GM10847 (cell line): ENCODE data around the gene PLCE1.

Source experiments
- POLR2A ChIP-seq: IDR thresholded peaks from 2 replicates; pipeline ENCODE4 v1.6.1; 2011; ENCODE audit not compliant: insufficient read length; ENCODE audit errors: extremely low read depth

PLCE1 gene

GRCh38 chr10:93993782-93994437, at the start of gene PLCE1:
Gene PLCE1 (plus strand): TSS chr10:93993931. CDS start chr10:94031047, 37,116 bp downstream.
- TF ChIP-seq POLR2A, result no peak

GRCh38 chr10:93945819-93946218, 47.9 kb upstream of the PLCE1 start:
- no peak for TF ChIP-seq POLR2A

- no peak for TF ChIP-seq POLR2A
Measured at GRCh38 chr10:93947055-93947454, 46.7 kb upstream of the PLCE1 start.

GRCh38 chr10:93947524-93947923, 46.2 kb upstream of the PLCE1 start:
- no peak for TF ChIP-seq POLR2A

GRCh38 chr10:93951905-93952304, 41.8 kb upstream of the PLCE1 start:
- TF ChIP-seq POLR2A, result no peak

- TF ChIP-seq POLR2A, result no peak
Measured at GRCh38 chr10:93954299-93954698, 39.4 kb upstream of the PLCE1 start.

GRCh38 chr10:93954726-93955363, 38.9 kb upstream of the PLCE1 start:
- no peak for TF ChIP-seq POLR2A

GRCh38 chr10:93958834-93959233, 34.9 kb upstream of the PLCE1 start:
- TF ChIP-seq POLR2A, result no peak

GRCh38 chr10:93962973-93963372, 30.8 kb upstream of the PLCE1 start:
- no peak for TF ChIP-seq POLR2A

GRCh38 chr10:93963434-93963833, 30.3 kb upstream of the PLCE1 start:
- TF ChIP-seq POLR2A, result no peak

- TF ChIP-seq POLR2A, result no peak
Measured at GRCh38 chr10:93965911-93966310, 27.8 kb upstream of the PLCE1 start.

GRCh38 chr10:93967756-93968155, 26.0 kb upstream of the PLCE1 start:
- TF ChIP-seq POLR2A, result no peak

GRCh38 chr10:93968540-93968945, 25.2 kb upstream of the PLCE1 start:
- TF ChIP-seq POLR2A, result no peak

GRCh38 chr10:93973748-93974445, 19.8 kb upstream of the PLCE1 start:
- no peak for TF ChIP-seq POLR2A

- no peak for TF ChIP-seq POLR2A
Measured at GRCh38 chr10:93977442-93977841, 16.3 kb upstream of the PLCE1 start.

GRCh38 chr10:93980486-93980885, 13.2 kb upstream of the PLCE1 start:
- no peak for TF ChIP-seq POLR2A
